ENCODE results near the gene PAX7. TPM values are rescaled to one million over a fixed set of nuclear protein-coding genes. Genes with fewer than 3 reads are reported as not detected.

The PAX7 gene
- total and polyA plus RNA-seq, 4 donors = 0.03 TPM; not detected in 3

DNA sequence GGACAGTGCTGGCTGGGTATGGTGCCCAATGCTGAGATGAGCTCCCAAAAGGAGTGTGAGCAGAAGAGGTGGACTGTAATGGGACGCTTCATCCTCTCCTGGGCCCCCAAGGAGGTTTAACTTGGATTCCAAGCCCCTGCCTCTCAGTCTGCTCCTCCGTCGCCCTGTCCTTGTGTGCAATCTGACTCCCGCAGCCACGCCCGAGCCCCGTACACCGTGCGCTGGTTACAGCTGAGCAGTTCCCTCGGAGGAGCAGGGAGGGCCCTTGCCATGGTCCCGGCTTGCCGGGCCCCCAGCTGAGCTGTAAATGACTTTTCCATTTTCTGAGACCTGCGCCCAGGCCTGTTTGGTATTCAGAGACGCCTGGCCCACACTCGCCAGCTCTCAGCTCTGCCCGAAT is 53.7 kb downstream of the PAX7 start:
- Histone ChIP-seq H3K27ac (ENCODE audit: low read depth in 1 of 2, low read length in 1 of 2) (no peak overlapping the region), H3K27me3 (ENCODE audit: control insufficient read depth in 3 of 3, insufficient read depth in 3 of 3, low read length in 2 of 3) (peaks cover 0 to 33% (median 7%) of the 10 kb centered on the region in 3 donors), H3K9me3 (ENCODE audit: control insufficient read depth in 4 of 4, insufficient read depth in 3 of 4, low read length in 3 of 4) (peaks cover 0 to 3% (median 0%) of the 10 kb centered on the region in 4 donors), H3K36me3 (ENCODE audit: control insufficient read depth in 4 of 4, insufficient read depth in 4 of 4, low read length in 4 of 4) (no peaks in the 10 kb centered on the region), H3K4me3 (no peak overlapping the region), H3K9ac (ENCODE audit: insufficient read depth in 1 of 2, low read length in 2 of 2) (no peak overlapping the region), H3K4me1 (ENCODE audit: control insufficient read depth in 5 of 5, insufficient read depth in 5 of 5, low read length in 5 of 5) (no peaks in the 10 kb centered on the region)
- TF ChIP-seq, protein P1, sequence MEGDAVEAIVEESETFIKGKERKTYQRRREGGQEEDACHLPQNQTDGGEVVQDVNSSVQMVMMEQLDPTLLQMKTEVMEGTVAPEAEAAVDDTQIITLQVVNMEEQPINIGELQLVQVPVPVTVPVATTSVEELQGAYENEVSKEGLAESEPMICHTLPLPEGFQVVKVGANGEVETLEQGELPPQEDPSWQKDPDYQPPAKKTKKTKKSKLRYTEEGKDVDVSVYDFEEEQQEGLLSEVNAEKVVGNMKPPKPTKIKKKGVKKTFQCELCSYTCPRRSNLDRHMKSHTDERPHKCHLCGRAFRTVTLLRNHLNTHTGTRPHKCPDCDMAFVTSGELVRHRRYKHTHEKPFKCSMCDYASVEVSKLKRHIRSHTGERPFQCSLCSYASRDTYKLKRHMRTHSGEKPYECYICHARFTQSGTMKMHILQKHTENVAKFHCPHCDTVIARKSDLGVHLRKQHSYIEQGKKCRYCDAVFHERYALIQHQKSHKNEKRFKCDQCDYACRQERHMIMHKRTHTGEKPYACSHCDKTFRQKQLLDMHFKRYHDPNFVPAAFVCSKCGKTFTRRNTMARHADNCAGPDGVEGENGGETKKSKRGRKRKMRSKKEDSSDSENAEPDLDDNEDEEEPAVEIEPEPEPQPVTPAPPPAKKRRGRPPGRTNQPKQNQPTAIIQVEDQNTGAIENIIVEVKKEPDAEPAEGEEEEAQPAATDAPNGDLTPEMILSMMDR (IDR thresholded peaks at IDR 0.05; ENCODE audit: control extremely low read depth, extremely low read depth) = no peak
- 28 to 34% methylated on average over 16 of the region's 16 CpGs for WGBS, 2 donors
- no peak for DNase-seq
- ATAC-seq (ENCODE audit: insufficient read depth, low FRiP score) = no peak

- Histone ChIP-seq H3K27me3 (ENCODE audit: control insufficient read depth in 3 of 3, insufficient read depth in 3 of 3, low read length in 2 of 3) (peaks cover 0 to 33% (median 7%) of the 10 kb centered on the region in 3 donors), H3K4me1 (ENCODE audit: control insufficient read depth in 5 of 5, insufficient read depth in 5 of 5, low read length in 5 of 5) (no peaks in the 10 kb centered on the region), H3K9ac (ENCODE audit: insufficient read depth in 1 of 2, low read length in 2 of 2) (no peak overlapping the region), H3K9me3 (ENCODE audit: control insufficient read depth in 4 of 4, insufficient read depth in 3 of 4, low read length in 3 of 4) (no peaks in the 10 kb centered on the region), H3K36me3 (ENCODE audit: control insufficient read depth in 4 of 4, insufficient read depth in 4 of 4, low read length in 4 of 4) (no peaks in the 10 kb centered on the region), H3K4me3 (no peak overlapping the region), H3K27ac (ENCODE audit: low read depth in 1 of 2, low read length in 1 of 2) (no peak overlapping the region)
- TF ChIP-seq, protein P1 (IDR thresholded peaks at IDR 0.05; ENCODE audit: control extremely low read depth, extremely low read depth) = no peak
- DNase-seq = no peak
- 65 to 79% methylated on average over 3 of the region's 3 CpGs for WGBS, 2 donors
- no peak for ATAC-seq (ENCODE audit: insufficient read depth, low FRiP score)
Observed at GRCh38 chr1:18686540-18686939, 55.9 kb downstream of the PAX7 start.

GRCh38 chr1:18687273-18687672 is 56.6 kb downstream of the PAX7 start:
- H3K4me3 ChIP-seq = no peak overlapping the region
- ATAC-seq (ENCODE audit: insufficient read depth, low FRiP score) (no peak), DNase-seq (no peak)
- TF ChIP-seq, protein P1 (IDR thresholded peaks at IDR 0.05; ENCODE audit: control extremely low read depth, extremely low read depth) = no peak
- WGBS, 2 donors = 83 to 95% methylated on average over 7 of the region's 7 CpGs
- no peaks in the 10 kb centered on the region for H3K36me3 ChIP-seq (ENCODE audit: control insufficient read depth in 4 of 4, insufficient read depth in 4 of 4, low read length in 4 of 4)
- H3K9me3 ChIP-seq (ENCODE audit: control insufficient read depth in 4 of 4, insufficient read depth in 3 of 4, low read length in 3 of 4) = no peaks in the 10 kb centered on the region
- H3K4me1 ChIP-seq (ENCODE audit: control insufficient read depth in 5 of 5, insufficient read depth in 5 of 5, low read length in 5 of 5) = no peaks in the 10 kb centered on the region
- H3K9ac ChIP-seq (ENCODE audit: insufficient read depth in 1 of 2, low read length in 2 of 2) = no peak overlapping the region
- H3K27ac ChIP-seq (ENCODE audit: low read depth in 1 of 2, low read length in 1 of 2) = no peak overlapping the region
- peaks cover 0 to 34% (median 7%) of the 10 kb centered on the region in 3 donors for H3K27me3 ChIP-seq (ENCODE audit: control insufficient read depth in 3 of 3, insufficient read depth in 3 of 3, low read length in 2 of 3)

DNA sequence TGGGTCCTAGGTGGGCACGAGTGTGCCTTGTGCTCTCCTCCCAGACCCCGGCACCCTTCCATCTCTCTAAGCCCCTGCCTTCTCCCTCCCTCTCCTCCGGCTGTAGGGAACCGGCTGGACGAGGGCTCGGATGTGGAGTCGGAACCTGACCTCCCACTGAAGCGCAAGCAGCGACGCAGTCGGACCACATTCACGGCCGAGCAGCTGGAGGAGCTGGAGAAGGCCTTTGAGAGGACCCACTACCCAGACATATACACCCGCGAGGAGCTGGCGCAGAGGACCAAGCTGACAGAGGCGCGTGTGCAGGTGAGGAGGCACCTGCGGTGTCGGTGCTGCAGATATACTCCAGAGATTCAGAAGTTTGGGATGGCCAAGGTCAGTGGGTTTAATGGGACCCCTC is 61.0 kb downstream of the PAX7 start:
- H3K36me3 ChIP-seq (ENCODE audit: control insufficient read depth in 4 of 4, insufficient read depth in 4 of 4, low read length in 4 of 4) = no peaks in the 10 kb centered on the region
- WGBS, 2 donors = 85 to 89% methylated on average over 20 of the region's 20 CpGs
- ATAC-seq (ENCODE audit: insufficient read depth, low FRiP score) (no peak), DNase-seq (no peak)
- no peaks in the 10 kb centered on the region for H3K4me1 ChIP-seq (ENCODE audit: control insufficient read depth in 5 of 5, insufficient read depth in 5 of 5, low read length in 5 of 5)
- no peaks in the 10 kb centered on the region for H3K9me3 ChIP-seq (ENCODE audit: control insufficient read depth in 4 of 4, insufficient read depth in 3 of 4, low read length in 3 of 4)
- H3K27me3 ChIP-seq (ENCODE audit: control insufficient read depth in 3 of 3, insufficient read depth in 3 of 3, low read length in 2 of 3) = peaks cover 0 to 38% (median 9%) of the 10 kb centered on the region in 3 donors
- no peak overlapping the region for H3K4me3 ChIP-seq
- TF ChIP-seq, protein P1 (IDR thresholded peaks at IDR 0.05; ENCODE audit: control extremely low read depth, extremely low read depth) = no peak
- H3K27ac ChIP-seq (ENCODE audit: low read depth in 1 of 2, low read length in 1 of 2) = no peak overlapping the region
- no peak overlapping the region for H3K9ac ChIP-seq (ENCODE audit: insufficient read depth in 1 of 2, low read length in 2 of 2)
